Liver (tissue), 9 donors: Measurements from ENCODE around the gene KLF16. TPM values are rescaled to one million over a fixed set of nuclear protein-coding genes. Genes with fewer than 3 reads are reported as not detected.

Source experiments
- DNase-seq: peaks from one replicate; pipeline ENCODE4 v3.0.0-alpha.2; 2017; ENCODE audit warnings: low spot score
- H3K27ac ChIP-seq, 2 donors: one replicate each; pipeline ENCODE4 v1.7.0; 2013; ENCODE audit warnings: inconsistent platforms in 2 of 2, low read length in 2 of 2, control low read depth in 1 of 2, low read depth in 1 of 2, mild to moderate bottlenecking in 1 of 2
- H3K27me3 ChIP-seq, 4 donors: one replicate each; pipeline versions ENCODE4 v1.6.1 to v1.7.0; 2013; ENCODE audit warnings: low read length in 3 of 4, inconsistent platforms in 1 of 4, mild to moderate bottlenecking in 1 of 4, moderate library complexity in 1 of 4; ENCODE audit not compliant: control insufficient read depth in 4 of 4, insufficient read depth in 4 of 4
- H3K36me3 ChIP-seq, 4 donors: one replicate each; pipeline versions ENCODE4 v1.6.1 to v1.7.0; 2013; ENCODE audit warnings: low read length in 3 of 4, mild to moderate bottlenecking in 3 of 4, low read depth in 1 of 4, moderate library complexity in 1 of 4; ENCODE audit not compliant: control insufficient read depth in 4 of 4, insufficient read depth in 3 of 4
- H3K4me1 ChIP-seq, 4 donors: one replicate each; pipeline versions ENCODE4 v1.6.1 to v1.7.0; 2013; ENCODE audit warnings: low read length in 3 of 4, mild to moderate bottlenecking in 3 of 4, moderate library complexity in 1 of 4; ENCODE audit not compliant: control insufficient read depth in 4 of 4, insufficient read depth in 4 of 4
- H3K4me3 ChIP-seq, 3 donors: one replicate each; pipeline versions ENCODE4 v1.6.1 to v1.7.0; 2013; ENCODE audit warnings: low read length in 3 of 3, control low read depth in 1 of 3, low read depth in 1 of 3, mild to moderate bottlenecking in 1 of 3
- H3K9ac ChIP-seq, 2 donors: one replicate each; pipeline ENCODE4 v1.7.0; 2013; ENCODE audit warnings: low read length in 2 of 2, mild to moderate bottlenecking in 2 of 2, moderate library complexity in 2 of 2, control low read depth in 1 of 2, low read depth in 1 of 2
- H3K9me3 ChIP-seq, 4 donors: one replicate each; pipeline versions ENCODE4 v1.6.1 to v1.7.0; 2013; ENCODE audit warnings: low read length in 3 of 4; ENCODE audit not compliant: control insufficient read depth in 4 of 4
- EGR1 ChIP-seq, 2 donors: IDR thresholded peaks; 2 replicates each; pipeline ENCODE4 v1.6.1; 2016 to 2018; ENCODE audit warnings: antibody characterized with exemption in 2 of 2, low read depth in 2 of 2
- FOXA1 ChIP-seq: IDR thresholded peaks from 2 replicates; pipeline ENCODE4 v1.6.1; 2016; ENCODE audit warnings: antibody characterized with exemption
- FOXA2 ChIP-seq: IDR thresholded peaks from 2 replicates; pipeline ENCODE4 v1.6.1; 2016; ENCODE audit warnings: antibody characterized with exemption
- GABPA ChIP-seq, 2 donors: IDR thresholded peaks in 1 of 2; conservative IDR thresholded peaks in 1 of 2; 2 replicates each; pipeline ENCODE4 v1.6.1; 2016; ENCODE audit warnings: antibody characterized with exemption in 2 of 2, mild to moderate bottlenecking in 1 of 2, moderate library complexity in 1 of 2
- HNF4A ChIP-seq, 2 donors: conservative IDR thresholded peaks; 2 replicates each; pipeline ENCODE4 v1.6.1; 2016; ENCODE audit warnings: antibody characterized with exemption in 2 of 2, mild to moderate bottlenecking in 2 of 2
- HNF4G ChIP-seq: IDR thresholded peaks from 2 replicates; pipeline ENCODE4 v1.6.1; 2016; ENCODE audit warnings: antibody characterized with exemption
- JUND ChIP-seq, 2 donors: IDR thresholded peaks; 2 replicates each; pipeline ENCODE4 v1.6.1; 2016; ENCODE audit warnings: antibody characterized with exemption in 2 of 2
- NR2F2 ChIP-seq: IDR thresholded peaks from 2 replicates; pipeline ENCODE4 v1.6.1; 2016; ENCODE audit warnings: antibody characterized with exemption
- RAD21 ChIP-seq, 2 donors: IDR thresholded peaks; 2 replicates each; pipeline ENCODE4 v1.6.1; 2016; ENCODE audit warnings: antibody characterized with exemption in 2 of 2, mild to moderate bottlenecking in 2 of 2
- RXRA ChIP-seq, 2 donors: IDR thresholded peaks; 2 replicates each; pipeline ENCODE4 v1.6.1; 2017 to 2018; ENCODE audit warnings: antibody characterized with exemption in 2 of 2, mild to moderate bottlenecking in 1 of 2
- SP1 ChIP-seq: IDR thresholded peaks from 2 replicates; pipeline ENCODE4 v1.6.1; 2018; ENCODE audit warnings: antibody characterized with exemption, mild to moderate bottlenecking
- TAF1 ChIP-seq: conservative IDR thresholded peaks from 2 replicates; pipeline ENCODE4 v1.6.1; 2016; ENCODE audit warnings: antibody characterized with exemption, mild to moderate bottlenecking
- YY1 ChIP-seq: IDR thresholded peaks from 2 replicates; pipeline ENCODE4 v1.6.1; 2016; ENCODE audit warnings: antibody characterized with exemption, mild to moderate bottlenecking
- WGBS: extraction: QIAGEN DNeasy Blood & Tissue Kit; methylation state at CpG from one replicate; pipeline ENCODE4 v1.1.7; 2013; 5-methylcytosine and 5-hydroxymethylcytosine counted together
- polyA plus RNA-seq, 2 donors: library from polyadenylated mRNA; stranded (reverse) in 1 of 2; unstranded in 1 of 2; fragments of 200-250 nt in 1 of 2; fragments of >200 nt in 1 of 2; fragmentation: Nextera tagmentation in 1 of 2; extraction: Ambion mirVana in 1 of 2; gene quantifications; one replicate each; pipeline versions ENCODE4 v1.2.1 to v1.2.3, GENCODE V29; 2013 to 2015
- total RNA-seq, 2 donors: library from RNA; depleted of rRNA; stranded (reverse); fragments of >200 nt; gene quantifications; one replicate each; pipeline ENCODE4 v1.2.3, GENCODE V29; 2014
- TF ChIP-seq, protein P1 (sequence below): fragments of 150-350 bp; IDR thresholded peaks from 2 replicates; pipeline ENCODE4 v1.5.1; 2017; ENCODE audit warnings: improper control_type of control experiment, low read depth, low read length; ENCODE audit not compliant: missing input control
- TF ChIP-seq, protein P2 (sequence below): IDR thresholded peaks from 2 replicates; pipeline ENCODE4 v1.6.1; 2016; ENCODE audit warnings: antibody characterized with exemption
- TF ChIP-seq, protein P3 (sequence below): IDR thresholded peaks from 2 replicates; pipeline ENCODE4 v1.6.1; 2016; ENCODE audit warnings: antibody characterized with exemption
- TF ChIP-seq, protein P4 (sequence below): IDR thresholded peaks from 2 replicates; pipeline ENCODE4 v1.6.1; 2016; ENCODE audit warnings: antibody characterized with exemption, mild to moderate bottlenecking
- TF ChIP-seq, protein P5 (sequence below): IDR thresholded peaks from 2 replicates; pipeline ENCODE4 v1.6.1; 2016; ENCODE audit warnings: antibody characterized with exemption
- donor health status: healthy.
- donor health status: healthy.
- donor health status: healthy.
- donor health status: healthy.
- donor health status: healthy.

KLF16 gene
- total and polyA plus RNA-seq, 4 donors, result 1.2 to 14.8 (median 6.0) TPM

DNA sequence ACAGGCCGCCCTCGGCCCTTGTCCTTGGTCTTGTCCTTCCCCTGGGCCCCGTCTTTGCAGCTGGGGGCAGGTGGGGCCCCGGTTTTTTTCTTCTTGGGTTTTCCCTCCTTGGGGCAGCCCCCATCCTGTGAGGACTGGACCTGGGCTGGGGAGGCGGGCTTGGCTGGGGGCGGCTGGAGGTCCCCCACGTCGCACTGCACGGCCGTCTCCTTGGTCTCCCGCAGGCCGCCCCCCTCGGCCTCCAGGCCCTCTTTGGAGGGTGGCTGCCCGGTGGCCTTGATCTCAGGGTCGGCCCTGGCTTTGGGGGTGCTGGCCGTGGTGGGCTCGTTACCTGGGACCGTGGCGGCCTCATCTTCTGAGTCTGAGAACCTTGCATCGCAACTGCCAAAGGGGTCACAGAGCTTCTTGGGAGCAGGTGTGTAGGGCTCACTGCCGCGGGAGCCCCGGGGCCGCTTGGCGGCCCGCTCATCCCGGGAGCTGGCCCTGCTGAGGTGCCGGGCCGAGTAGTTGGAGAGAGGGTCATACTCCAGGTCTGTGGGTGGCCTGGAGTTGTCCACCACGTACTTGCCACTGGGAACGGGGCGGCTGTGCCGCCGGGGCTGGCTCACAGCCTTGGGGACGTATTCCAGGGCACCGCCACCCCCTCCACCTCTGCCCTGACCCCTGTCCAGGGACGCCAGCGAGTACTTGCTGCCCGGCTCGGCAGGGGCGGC is 35.7 kb downstream of the KLF16 start:
- Histone ChIP-seq H3K9ac (no peak overlapping the region), H3K4me3 (no peak overlapping the region), H3K9me3 (no peaks in the 10 kb centered on the region), H3K4me1 (peaks cover 12 to 42% (median 20%) of the 10 kb centered on the region in 4 donors), H3K36me3 (peaks cover 5 to 12% (median 8%) of the 10 kb centered on the region in 4 donors), H3K27ac (peak overlapping the region in 1 of 2 donors; percentile 12), H3K27me3 (no peaks in the 10 kb centered on the region)
- no peak for DNase-seq
- WGBS, result 80% methylated on average over 41 of the region's 41 CpGs
- TF ChIP-seq SP1 (no peak), RXRA (IDR thresholded peaks at IDR 0.05) (no peak), HNF4G (no peak), EGR1 (IDR thresholded peaks at IDR 0.05; ENCODE audit: low read depth in 2 of 2) (no peak), HNF4A (conservative IDR thresholded peaks at IDR 0.05) (no peak)
- TF ChIP-seq, protein P1, sequence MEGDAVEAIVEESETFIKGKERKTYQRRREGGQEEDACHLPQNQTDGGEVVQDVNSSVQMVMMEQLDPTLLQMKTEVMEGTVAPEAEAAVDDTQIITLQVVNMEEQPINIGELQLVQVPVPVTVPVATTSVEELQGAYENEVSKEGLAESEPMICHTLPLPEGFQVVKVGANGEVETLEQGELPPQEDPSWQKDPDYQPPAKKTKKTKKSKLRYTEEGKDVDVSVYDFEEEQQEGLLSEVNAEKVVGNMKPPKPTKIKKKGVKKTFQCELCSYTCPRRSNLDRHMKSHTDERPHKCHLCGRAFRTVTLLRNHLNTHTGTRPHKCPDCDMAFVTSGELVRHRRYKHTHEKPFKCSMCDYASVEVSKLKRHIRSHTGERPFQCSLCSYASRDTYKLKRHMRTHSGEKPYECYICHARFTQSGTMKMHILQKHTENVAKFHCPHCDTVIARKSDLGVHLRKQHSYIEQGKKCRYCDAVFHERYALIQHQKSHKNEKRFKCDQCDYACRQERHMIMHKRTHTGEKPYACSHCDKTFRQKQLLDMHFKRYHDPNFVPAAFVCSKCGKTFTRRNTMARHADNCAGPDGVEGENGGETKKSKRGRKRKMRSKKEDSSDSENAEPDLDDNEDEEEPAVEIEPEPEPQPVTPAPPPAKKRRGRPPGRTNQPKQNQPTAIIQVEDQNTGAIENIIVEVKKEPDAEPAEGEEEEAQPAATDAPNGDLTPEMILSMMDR, result no peak
- TF ChIP-seq, protein P2, sequence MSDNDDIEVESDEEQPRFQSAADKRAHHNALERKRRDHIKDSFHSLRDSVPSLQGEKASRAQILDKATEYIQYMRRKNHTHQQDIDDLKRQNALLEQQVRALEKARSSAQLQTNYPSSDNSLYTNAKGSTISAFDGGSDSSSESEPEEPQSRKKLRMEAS, result no peak

DNA sequence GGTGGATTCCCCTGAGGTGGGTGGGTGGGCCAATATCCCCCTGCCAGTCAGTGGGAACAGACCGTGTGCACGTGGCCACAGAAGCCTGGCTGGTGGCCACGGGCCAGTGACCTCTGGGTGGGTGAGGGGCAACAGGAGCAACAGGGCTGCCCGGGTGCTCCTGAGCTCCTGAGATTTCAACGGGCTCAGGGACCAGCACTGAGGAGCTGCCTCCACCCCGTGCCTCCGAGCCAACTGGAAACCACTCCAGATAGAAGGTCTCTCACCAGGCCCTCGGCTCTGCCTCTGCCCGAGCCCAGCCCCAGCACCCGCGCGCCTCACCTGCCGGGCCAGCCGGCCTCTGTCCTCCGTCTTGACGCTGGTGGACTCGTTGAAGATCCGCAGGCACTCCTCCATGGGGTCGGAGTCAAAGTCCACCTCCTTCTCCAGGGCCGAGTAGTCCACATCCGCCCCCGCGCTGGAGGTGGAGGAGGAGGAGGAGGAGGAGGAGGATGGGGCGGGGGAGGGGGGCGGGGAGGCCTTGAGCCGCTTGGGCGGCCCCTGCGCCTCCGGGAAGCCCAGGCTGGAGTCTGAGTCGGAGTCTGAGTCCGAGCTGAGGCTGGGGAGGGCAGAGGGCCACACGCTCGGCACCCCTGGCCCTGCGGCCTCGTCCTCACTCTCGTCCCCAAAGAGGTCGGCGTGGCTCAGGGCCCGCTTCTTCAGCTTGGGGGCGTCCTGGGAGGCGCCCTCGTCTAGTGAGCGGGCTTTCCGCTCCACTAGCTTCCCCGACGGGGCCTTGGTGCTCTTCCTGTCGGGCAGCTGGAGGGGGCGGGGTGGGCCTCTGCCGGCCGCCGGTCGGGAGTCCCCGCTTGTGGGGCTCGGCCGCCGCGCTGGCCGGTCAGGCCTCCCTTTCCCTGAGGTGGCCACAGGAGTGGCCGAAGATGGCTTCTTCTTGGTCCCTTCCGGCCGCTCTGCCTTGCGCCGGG is 36.5 kb downstream of the KLF16 start:
- Histone ChIP-seq H3K9ac (no peak overlapping the region), H3K4me3 (no peak overlapping the region), H3K36me3 (peaks cover 5 to 14% (median 12%) of the 10 kb centered on the region in 4 donors), H3K4me1 (peaks cover 12 to 42% (median 20%) of the 10 kb centered on the region in 4 donors), H3K27ac (peak overlapping the region in 1 of 2 donors; percentile 40), H3K9me3 (no peaks in the 10 kb centered on the region), H3K27me3 (no peaks in the 10 kb centered on the region)
- DNase-seq, result no peak
- TF ChIP-seq, protein P1, result peak; percentile 3
- TF ChIP-seq FOXA2, result no peak
- TF ChIP-seq HNF4A (conservative IDR thresholded peaks at IDR 0.05), result peak in 1 of 2 donors; percentile 17
- no peak for TF ChIP-seq GABPA (IDR thresholded peaks at IDR 0.05 in 1 of 2, conservative IDR thresholded peaks at IDR 0.05 in 1 of 2)
- TF ChIP-seq RXRA (IDR thresholded peaks at IDR 0.05), result peak; percentile 63 to 78
- TF ChIP-seq, protein P3, sequence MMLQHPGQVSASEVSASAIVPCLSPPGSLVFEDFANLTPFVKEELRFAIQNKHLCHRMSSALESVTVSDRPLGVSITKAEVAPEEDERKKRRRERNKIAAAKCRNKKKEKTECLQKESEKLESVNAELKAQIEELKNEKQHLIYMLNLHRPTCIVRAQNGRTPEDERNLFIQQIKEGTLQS, result no peak
- no peak for TF ChIP-seq NR2F2
- no peak for TF ChIP-seq RAD21 (IDR thresholded peaks at IDR 0.05)
- TF ChIP-seq YY1, result no peak
- no peak for TF ChIP-seq TAF1
- TF ChIP-seq SP1, result no peak
- no peak for TF ChIP-seq HNF4G
- TF ChIP-seq EGR1 (IDR thresholded peaks at IDR 0.05; ENCODE audit: low read depth in 2 of 2), result no peak
- TF ChIP-seq, protein P4, sequence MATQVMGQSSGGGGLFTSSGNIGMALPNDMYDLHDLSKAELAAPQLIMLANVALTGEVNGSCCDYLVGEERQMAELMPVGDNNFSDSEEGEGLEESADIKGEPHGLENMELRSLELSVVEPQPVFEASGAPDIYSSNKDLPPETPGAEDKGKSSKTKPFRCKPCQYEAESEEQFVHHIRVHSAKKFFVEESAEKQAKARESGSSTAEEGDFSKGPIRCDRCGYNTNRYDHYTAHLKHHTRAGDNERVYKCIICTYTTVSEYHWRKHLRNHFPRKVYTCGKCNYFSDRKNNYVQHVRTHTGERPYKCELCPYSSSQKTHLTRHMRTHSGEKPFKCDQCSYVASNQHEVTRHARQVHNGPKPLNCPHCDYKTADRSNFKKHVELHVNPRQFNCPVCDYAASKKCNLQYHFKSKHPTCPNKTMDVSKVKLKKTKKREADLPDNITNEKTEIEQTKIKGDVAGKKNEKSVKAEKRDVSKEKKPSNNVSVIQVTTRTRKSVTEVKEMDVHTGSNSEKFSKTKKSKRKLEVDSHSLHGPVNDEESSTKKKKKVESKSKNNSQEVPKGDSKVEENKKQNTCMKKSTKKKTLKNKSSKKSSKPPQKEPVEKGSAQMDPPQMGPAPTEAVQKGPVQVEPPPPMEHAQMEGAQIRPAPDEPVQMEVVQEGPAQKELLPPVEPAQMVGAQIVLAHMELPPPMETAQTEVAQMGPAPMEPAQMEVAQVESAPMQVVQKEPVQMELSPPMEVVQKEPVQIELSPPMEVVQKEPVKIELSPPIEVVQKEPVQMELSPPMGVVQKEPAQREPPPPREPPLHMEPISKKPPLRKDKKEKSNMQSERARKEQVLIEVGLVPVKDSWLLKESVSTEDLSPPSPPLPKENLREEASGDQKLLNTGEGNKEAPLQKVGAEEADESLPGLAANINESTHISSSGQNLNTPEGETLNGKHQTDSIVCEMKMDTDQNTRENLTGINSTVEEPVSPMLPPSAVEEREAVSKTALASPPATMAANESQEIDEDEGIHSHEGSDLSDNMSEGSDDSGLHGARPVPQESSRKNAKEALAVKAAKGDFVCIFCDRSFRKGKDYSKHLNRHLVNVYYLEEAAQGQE, result no peak
- TF ChIP-seq, protein P2, result no peak
- TF ChIP-seq JUND (IDR thresholded peaks at IDR 0.05), result no peak
- no peak for TF ChIP-seq FOXA1
- TF ChIP-seq, protein P5, sequence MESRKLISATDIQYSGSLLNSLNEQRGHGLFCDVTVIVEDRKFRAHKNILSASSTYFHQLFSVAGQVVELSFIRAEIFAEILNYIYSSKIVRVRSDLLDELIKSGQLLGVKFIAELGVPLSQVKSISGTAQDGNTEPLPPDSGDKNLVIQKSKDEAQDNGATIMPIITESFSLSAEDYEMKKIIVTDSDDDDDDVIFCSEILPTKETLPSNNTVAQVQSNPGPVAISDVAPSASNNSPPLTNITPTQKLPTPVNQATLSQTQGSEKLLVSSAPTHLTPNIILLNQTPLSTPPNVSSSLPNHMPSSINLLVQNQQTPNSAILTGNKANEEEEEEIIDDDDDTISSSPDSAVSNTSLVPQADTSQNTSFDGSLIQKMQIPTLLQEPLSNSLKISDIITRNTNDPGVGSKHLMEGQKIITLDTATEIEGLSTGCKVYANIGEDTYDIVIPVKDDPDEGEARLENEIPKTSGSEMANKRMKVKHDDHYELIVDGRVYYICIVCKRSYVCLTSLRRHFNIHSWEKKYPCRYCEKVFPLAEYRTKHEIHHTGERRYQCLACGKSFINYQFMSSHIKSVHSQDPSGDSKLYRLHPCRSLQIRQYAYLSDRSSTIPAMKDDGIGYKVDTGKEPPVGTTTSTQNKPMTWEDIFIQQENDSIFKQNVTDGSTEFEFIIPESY, result no peak
- 60% methylated on average over 63 of the region's 63 CpGs for WGBS
